Kidney (tissue), 14 donors: ENCODE results near the gene PNLIPRP1. TPM values are rescaled to one million over a fixed set of nuclear protein-coding genes. Genes with fewer than 3 reads are reported as not detected.

Source experiments
- DNase-seq, 5 donors: peaks; one replicate each; pipeline ENCODE4 v3.0.0-alpha.2; 2013 to 2020
- FAIRE-seq: peaks from 2 replicates; lab custom pipeline; 2012; peaks lifted over from hg19 to GRCh38; lab: Jason Lieb, UNC
- H3K27ac ChIP-seq, 2 donors: one replicate each; pipeline ENCODE4 v1.7.0; 2013; ENCODE audit warnings: low read depth in 2 of 2, low read length in 2 of 2, inconsistent platforms in 1 of 2
- H3K27me3 ChIP-seq: one replicate; pipeline ENCODE4 v1.7.1; 2013; ENCODE audit warnings: low read length, inconsistent platforms; ENCODE audit not compliant: control insufficient read depth, insufficient read depth
- H3K36me3 ChIP-seq, 3 donors: one replicate each; pipeline versions ENCODE4 v1.7.0 to v1.7.1; 2013; ENCODE audit warnings: low read length in 3 of 3, control low read depth in 1 of 3, inconsistent platforms in 1 of 3; ENCODE audit not compliant: insufficient read depth in 3 of 3, control insufficient read depth in 2 of 3
- H3K4me1 ChIP-seq, 3 donors: one replicate each; pipeline versions ENCODE4 v1.7.0 to v1.7.1; 2013; ENCODE audit warnings: low read length in 3 of 3, inconsistent platforms in 1 of 3, low read depth in 1 of 3; ENCODE audit not compliant: control insufficient read depth in 2 of 3, insufficient read depth in 2 of 3
- H3K4me3 ChIP-seq, 3 donors: one replicate each; pipeline versions ENCODE4 v1.7.0 to v1.8.1; 2013; ENCODE audit warnings: low read length in 3 of 3, control low read depth in 1 of 3, inconsistent platforms in 1 of 3
- H3K9ac ChIP-seq, 3 donors: one replicate each; pipeline versions ENCODE4 v1.7.0 to v1.7.1; 2013; ENCODE audit warnings: low read length in 3 of 3, control low read depth in 1 of 3, inconsistent platforms in 1 of 3
- H3K9me3 ChIP-seq, 3 donors: one replicate each; pipeline versions ENCODE4 v1.7.0 to v1.7.1; 2013; ENCODE audit warnings: low read length in 3 of 3, control low read depth in 1 of 3, inconsistent platforms in 1 of 3; ENCODE audit not compliant: control insufficient read depth in 2 of 3, insufficient read depth in 1 of 3
- CTCF ChIP-seq: IDR thresholded peaks from 3 replicates; pipeline ENCODE4 v1.5.1; 2012; ENCODE audit warnings: mild to moderate bottlenecking, moderate library complexity, borderline replicate concordance; ENCODE audit not compliant: insufficient read depth; ENCODE audit errors: extremely low read depth
- intact Hi-C: fragments of 100-400 bp; cut with DNase I; formaldehyde crosslinking; loops from one replicate; pipeline ENCODE4 v1.11.1; 2022
- polyA plus RNA-seq: library from polyadenylated mRNA; stranded (reverse); fragments of 350-450 nt; fragmentation: Illumina TruSeq; extraction: RNeasy Lipid Tissue Mini Kit (QIAGEN cat#74804); gene quantifications from one replicate; pipeline ENCODE4 v1.2.3, GENCODE V29; 2014; ENCODE audit warnings: low read depth, low replicate concordance; ENCODE audit not compliant: insufficient read depth
- total RNA-seq: library from RNA; stranded (reverse); fragmentation: NEBNext Ultra II Directional; extraction: Animal tissue kit (Norgen Biotek cat#: 25700); gene quantifications from one replicate; pipeline ENCODE4 v1.2.1, GENCODE V29; 2021
- donor health status: control.
- donor health status: control.
- donor health status: control.
- donor health status: control.
- donor health status: control.
- donor health status: DM: yes; HTN: yes; CAD: no.
- donor health status: Normal renal cell carcinoma (clear cell type).

The PNLIPRP1 gene
- total and polyA plus RNA-seq, 2 donors from 2014 or later: not detected

GRCh38 chr10:116656044-116656443 lies 65.3 kb downstream of the PNLIPRP1 start:
- Histone ChIP-seq H3K4me1 (no peaks in the 10 kb centered on the region), H3K9ac (no peak overlapping the region), H3K9me3 (no peaks in the 10 kb centered on the region), H3K27me3 (no peaks in the 10 kb centered on the region), H3K27ac (no peak overlapping the region), H3K36me3 (no peaks in the 10 kb centered on the region), H3K4me3 (no peak overlapping the region)
- TF ChIP-seq CTCF: no peak
- intact Hi-C loops: no loop called here
- no peak for DNase-seq
- FAIRE-seq: no peak

GRCh38 chr10:116657863-116658551 lies 67.2 kb downstream of the PNLIPRP1 start:
- Histone ChIP-seq H3K4me3 (no peak overlapping the region), H3K27me3 (no peaks in the 10 kb centered on the region), H3K36me3 (no peaks in the 10 kb centered on the region), H3K4me1 (no peaks in the 10 kb centered on the region), H3K9ac (no peak overlapping the region), H3K9me3 (no peaks in the 10 kb centered on the region), H3K27ac (no peak overlapping the region)
- no peak for TF ChIP-seq CTCF
- intact Hi-C loops: no loop called here
- FAIRE-seq (no peak), DNase-seq (no peak)

Other genes starting within 250 kb of the PNLIPRP1 start
- gene PNLIPRP3, start 163.1 kb upstream of the PNLIPRP1 start, total RNA-seq: not detected
- not detected for gene PNLIPRP3, start 163.1 kb upstream of the PNLIPRP1 start, polyA plus RNA-seq
- gene PNLIP, start 45.0 kb upstream of the PNLIPRP1 start, total RNA-seq: not detected
- not detected for gene PNLIP, start 45.0 kb upstream of the PNLIPRP1 start, polyA plus RNA-seq
- gene PNLIPRP2, start 30.0 kb downstream of the PNLIPRP1 start, total RNA-seq: not detected
- not detected for gene PNLIPRP2, start 30.0 kb downstream of the PNLIPRP1 start, polyA plus RNA-seq
- gene HSPA12A, start 151.6 kb downstream of the PNLIPRP1 start, total RNA-seq: 33.5 TPM
- gene HSPA12A, start 151.6 kb downstream of the PNLIPRP1 start, polyA plus RNA-seq: 18.9 TPM